H9 (cell line): ENCODE data around the gene HTD2. TPM values are rescaled to one million over a fixed set of nuclear protein-coding genes. Genes with fewer than 3 reads are reported as not detected.

Experiments used
- DNase-seq: peaks from one replicate; pipeline ENCODE4 v3.0.0-alpha.2; 2017
- H2AFZ ChIP-seq: one replicate; pipeline ENCODE4 v1.6.1; 2013; ENCODE audit warnings: mild to moderate bottlenecking, low read length, control low read depth, moderate library complexity
- H2AK5ac ChIP-seq: 2 replicates; pipeline ENCODE4 v1.6.1; 2013; ENCODE audit warnings: low read length, control low read depth, mixed read lengths; ENCODE audit not compliant: insufficient read length
- H2BK120ac ChIP-seq: one replicate; pipeline ENCODE4 v1.6.1; 2013; ENCODE audit warnings: low read depth, mild to moderate bottlenecking, low read length, control low read depth, inconsistent platforms; ENCODE audit not compliant: poor library complexity, severe bottlenecking
- H2BK12ac ChIP-seq: 2 replicates; pipeline ENCODE4 v1.6.1; 2013; ENCODE audit warnings: low read length, control low read depth, mixed read lengths, low read depth; ENCODE audit not compliant: insufficient read length
- H2BK15ac ChIP-seq: 2 replicates; pipeline ENCODE4 v1.6.1; 2013; ENCODE audit warnings: low read depth, low read length, control low read depth
- H2BK20ac ChIP-seq: one replicate; pipeline ENCODE4 v1.6.1; 2013; ENCODE audit warnings: low read depth, mild to moderate bottlenecking, low read length, control low read depth, inconsistent platforms; ENCODE audit not compliant: poor library complexity, severe bottlenecking
- H2BK5ac ChIP-seq: 2 replicates; pipeline ENCODE4 v1.6.1; 2013; ENCODE audit warnings: low read length, control low read depth, mixed read lengths; ENCODE audit not compliant: insufficient read length
- H3K14ac ChIP-seq: 2 replicates; pipeline ENCODE4 v1.6.1; 2013; ENCODE audit warnings: low read length, control low read depth; ENCODE audit not compliant: insufficient read depth
- H3K18ac ChIP-seq: 2 replicates; pipeline ENCODE4 v1.6.1; 2013; ENCODE audit warnings: low read depth, mild to moderate bottlenecking, mixed read lengths, low read length, control low read depth; ENCODE audit not compliant: insufficient read length
- H3K23ac ChIP-seq: 2 replicates; pipeline ENCODE4 v1.6.1; 2013; ENCODE audit warnings: low read length, control low read depth, mixed read lengths, low read depth; ENCODE audit not compliant: insufficient read length
- H3K23me2 ChIP-seq: 2 replicates; pipeline ENCODE4 v1.6.1; 2013; ENCODE audit warnings: low read depth, mild to moderate bottlenecking, mixed read lengths, low read length, control low read depth; ENCODE audit not compliant: insufficient read length, poor library complexity, severe bottlenecking
- H3K27ac ChIP-seq: 2 replicates; pipeline ENCODE4 v1.5.1; 2013; ENCODE audit warnings: low read length, control low read depth, mixed read lengths, low read depth; ENCODE audit not compliant: insufficient read length
- H3K27me3 ChIP-seq: 2 replicates; pipeline ENCODE4 v1.6.1; 2013; ENCODE audit warnings: low read length, control low read depth, inconsistent platforms; ENCODE audit not compliant: insufficient read depth
- H3K4ac ChIP-seq: 2 replicates; pipeline ENCODE4 v1.6.1; 2013; ENCODE audit warnings: low read depth, mild to moderate bottlenecking, control low read depth, inconsistent platforms, low read length, moderate library complexity
- H3K4me1 ChIP-seq: 2 replicates; pipeline ENCODE4 v1.6.1; 2013; ENCODE audit warnings: low read length, control low read depth, inconsistent platforms; ENCODE audit not compliant: insufficient read depth
- H3K4me2 ChIP-seq: 2 replicates; pipeline ENCODE4 v1.6.1; 2013; ENCODE audit warnings: low read length, control low read depth, mixed read lengths; ENCODE audit not compliant: insufficient read length, insufficient read depth
- H3K56ac ChIP-seq: 2 replicates; pipeline ENCODE4 v1.6.1; 2013; ENCODE audit warnings: low read depth, mild to moderate bottlenecking, mixed read lengths, low read length, control low read depth; ENCODE audit not compliant: insufficient read length
- H3K79me1 ChIP-seq: 2 replicates; pipeline ENCODE4 v1.6.1; 2013; ENCODE audit warnings: low read depth, mild to moderate bottlenecking, moderate library complexity, low read length, control low read depth, inconsistent platforms; ENCODE audit not compliant: insufficient read depth, poor library complexity, severe bottlenecking
- H3K79me2 ChIP-seq: 2 replicates; pipeline ENCODE4 v1.6.1; 2013; ENCODE audit warnings: low read length, control low read depth, inconsistent platforms; ENCODE audit not compliant: insufficient read depth
- H3K9ac ChIP-seq: 2 replicates; pipeline ENCODE4 v1.6.1; 2013; ENCODE audit warnings: low read length, control low read depth, mixed read lengths; ENCODE audit not compliant: insufficient read length; ENCODE audit errors: extremely low read depth
- H3K9me3 ChIP-seq: one replicate; pipeline ENCODE4 v1.6.1; 2013; ENCODE audit warnings: low read depth, low read length, inconsistent platforms; ENCODE audit not compliant: control insufficient read depth
- H3T11ph ChIP-seq: one replicate; pipeline ENCODE4 v1.6.1; 2013; ENCODE audit warnings: mild to moderate bottlenecking, low read length, control low read depth, inconsistent platforms
- H4K20me1 ChIP-seq: one replicate; pipeline ENCODE4 v1.6.1; 2013; ENCODE audit not compliant: control insufficient read depth, insufficient read length, insufficient read depth
- H4K5ac ChIP-seq: 2 replicates; pipeline ENCODE4 v1.6.1; 2013; ENCODE audit warnings: low read depth, mild to moderate bottlenecking, mixed read lengths, low read length, control low read depth; ENCODE audit not compliant: insufficient read length
- H4K8ac ChIP-seq: replicated peaks from 2 replicates; pipeline ENCODE4 v1.6.1; 2013; ENCODE audit warnings: low read length, control low read depth, mixed read lengths, low read depth; ENCODE audit not compliant: insufficient read length
- H4K91ac ChIP-seq: 2 replicates; pipeline ENCODE4 v1.6.1; 2013; ENCODE audit warnings: low read depth, mild to moderate bottlenecking, moderate library complexity, mixed read lengths, low read length, control low read depth; ENCODE audit not compliant: insufficient read length
- H3K27ac Mint-ChIP-seq, 3 experiments: 2 replicates in 2 of 3; 3 replicates in 1 of 3; pipeline ENCODE4 v1.8.0; 2020 to 2021; ENCODE audit warnings: mixed read lengths in 3 of 3, mild to moderate bottlenecking in 1 of 3, moderate library complexity in 1 of 3
- H3K27me3 Mint-ChIP-seq: 2 replicates; pipeline ENCODE4 v1.8.0; 2021; ENCODE audit warnings: low read depth, mild to moderate bottlenecking, moderate library complexity, mixed read lengths
- H3K36me3 Mint-ChIP-seq, 3 experiments: 2 replicates in 2 of 3; 3 replicates in 1 of 3; pipeline ENCODE4 v1.8.0; 2020 to 2021; ENCODE audit warnings: low read depth in 3 of 3, mixed read lengths in 3 of 3; ENCODE audit not compliant: insufficient read depth in 1 of 3
- H3K4me1 Mint-ChIP-seq, 2 experiments: 2 replicates each; pipeline ENCODE4 v1.8.0; 2020; ENCODE audit warnings: mixed read lengths in 2 of 2
- H3K4me3 Mint-ChIP-seq, 2 experiments: 2 replicates in 1 of 2; 3 replicates in 1 of 2; pipeline ENCODE4 v1.8.0; 2020 to 2021; ENCODE audit warnings: mild to moderate bottlenecking in 2 of 2, mixed read lengths in 2 of 2, moderate library complexity in 1 of 2
- H3K9me3 Mint-ChIP-seq, 2 experiments: 2 replicates in 1 of 2; 3 replicates in 1 of 2; pipeline ENCODE4 v1.8.0; 2020; ENCODE audit warnings: mild to moderate bottlenecking in 2 of 2, mixed read lengths in 2 of 2, moderate library complexity in 1 of 2
- CTCF ChIP-seq: fragments of 200-600 bp; sonication (generic); conservative IDR thresholded peaks from 3 replicates; pipeline ENCODE4 v1.8.0; 2021; ENCODE audit warnings: antibody characterized with exemption, mild to moderate bottlenecking
- WGBS: extraction: QIAGEN DNeasy Blood & Tissue Kit; methylation state at CpG from one replicate; pipeline ENCODE4 v1.1.7; 2013; ENCODE audit warnings: missing lambda C conversion rate, low lambda C conversion rate, mixed read lengths; ENCODE audit not compliant: insufficient read length; ENCODE audit errors: extremely low coverage; 5-methylcytosine and 5-hydroxymethylcytosine counted together
- total RNA-seq: library from RNA; stranded (reverse); gene quantifications from 2 replicates; pipeline ENCODE4 v1.2.1, GENCODE V29; 2021

HTD2 gene
- total RNA-seq, 1 experiment from 2014 or later = 13.4 TPM

GRCh38 chr3:58333206-58334012 lies 27.1 kb downstream of the HTD2 start:
- Mint-ChIP-seq H3K27ac (no peak overlapping the region), H3K27me3 (peaks cover 39% of the 10 kb centered on the region), H3K36me3 (no peaks in the 10 kb centered on the region), H3K4me3 (peak overlapping the region; percentile 82 to 98), H3K4me1 (peaks cover 10 to 23% of the 10 kb centered on the region in 2 experiments), H3K9me3 (no peaks in the 10 kb centered on the region)
- H3K9me3 ChIP-seq = no peaks in the 10 kb centered on the region
- no peak overlapping the region for H3K4ac ChIP-seq
- no CpG with 5 or more reads among the region's 37 CpGs for WGBS
- peaks cover 4% of the 10 kb centered on the region for H3K23me2 ChIP-seq
- H3K9ac ChIP-seq = no peak overlapping the region
- no peak for TF ChIP-seq CTCF
- H4K20me1 ChIP-seq = no peaks in the 10 kb centered on the region
- H3K4me2 ChIP-seq = peak overlapping the region; percentile 81
- DNase-seq = peak; percentile 63
- no peak overlapping the region for H2BK12ac ChIP-seq
- no peaks in the 10 kb centered on the region; the same call in 1 of the 2 replicates for H3K4me1 ChIP-seq
- H2AFZ ChIP-seq = no peak overlapping the region
- H4K8ac ChIP-seq = no peak overlapping the region
- no peak overlapping the region for H3T11ph ChIP-seq
- no peak overlapping the region for H2BK15ac ChIP-seq
- H2BK120ac ChIP-seq = no peak overlapping the region
- H3K27me3 ChIP-seq = no peaks in the 10 kb centered on the region; the same call in 1 of the 2 replicates
- no peak overlapping the region for H2BK5ac ChIP-seq
- H3K27ac ChIP-seq = no peak overlapping the region
- no peak overlapping the region for H2BK20ac ChIP-seq
- no peak overlapping the region for H3K18ac ChIP-seq
- H4K91ac ChIP-seq = no peak overlapping the region
- H3K56ac ChIP-seq = no peak overlapping the region
- H4K5ac ChIP-seq = no peak overlapping the region
- no peak overlapping the region for H3K14ac ChIP-seq
- H3K79me1 ChIP-seq = no peaks in the 10 kb centered on the region
- no peaks in the 10 kb centered on the region for H3K79me2 ChIP-seq
- H3K23ac ChIP-seq = no peak overlapping the region
- no peak overlapping the region for H2AK5ac ChIP-seq
